Aorta (tissue), 5 donors: ENCODE data around the gene DUOXA1. TPM values are rescaled to one million over a fixed set of nuclear protein-coding genes. Genes with fewer than 3 reads are reported as not detected.

Source experiments
- ATAC-seq: fragments of 200-7000 bp; cut with Tn5 transposase; one replicate; pipeline ENCODE4 v1.9.1; 2022; ENCODE audit warnings: moderate library complexity; ENCODE audit not compliant: low FRiP score
- DNase-seq, 2 donors: peaks; one replicate each; pipeline ENCODE4 v3.0.0-alpha.2; 2020
- H3K27ac ChIP-seq, 2 donors: one replicate each; pipeline ENCODE4 v1.5.1; 2013; ENCODE audit warnings: low read length in 2 of 2, mild to moderate bottlenecking in 2 of 2, moderate library complexity in 2 of 2, control low read depth in 1 of 2, inconsistent platforms in 1 of 2, low read depth in 1 of 2
- H3K27me3 ChIP-seq, 2 donors: one replicate each; pipeline ENCODE4 v1.6.1; 2013; ENCODE audit warnings: control low read depth in 1 of 2, low read length in 1 of 2, mild to moderate bottlenecking in 1 of 2, moderate library complexity in 1 of 2; ENCODE audit not compliant: insufficient read depth in 2 of 2, control insufficient read depth in 1 of 2
- H3K36me3 ChIP-seq, 2 donors: one replicate each; pipeline ENCODE4 v1.6.1; 2013; ENCODE audit warnings: control low read depth in 1 of 2, low read length in 1 of 2, mild to moderate bottlenecking in 1 of 2; ENCODE audit not compliant: insufficient read depth in 2 of 2, control insufficient read depth in 1 of 2
- H3K4me1 ChIP-seq, 2 donors: one replicate each; pipeline ENCODE4 v1.6.1; 2013; ENCODE audit warnings: low read length in 2 of 2, control low read depth in 1 of 2, mild to moderate bottlenecking in 1 of 2, moderate library complexity in 1 of 2; ENCODE audit not compliant: insufficient read depth in 2 of 2, control insufficient read depth in 1 of 2
- H3K4me3 ChIP-seq, 2 donors: one replicate each; pipeline ENCODE4 v1.5.1; 2013; ENCODE audit warnings: low read length in 2 of 2, control low read depth in 1 of 2, mild to moderate bottlenecking in 1 of 2
- H3K9me3 ChIP-seq: one replicate; pipeline ENCODE4 v1.6.1; 2013; ENCODE audit warnings: mild to moderate bottlenecking, low read length; ENCODE audit not compliant: control insufficient read depth
- WGBS, 2 donors: extraction: QIAGEN DNeasy Blood & Tissue Kit; methylation state at CpG; one replicate each; pipeline ENCODE4 v1.1.7; 2013; 5-methylcytosine and 5-hydroxymethylcytosine counted together
- intact Hi-C, 2 donors: fragments of 100-400 bp; cut with DNase I; formaldehyde crosslinking; loops; one replicate each; pipeline versions ENCODE4 v1.14.2 to v1.15.0; 2022
- polyA plus RNA-seq, 2 donors: library from polyadenylated mRNA; stranded (reverse); fragments of 200-250 nt; gene quantifications; one replicate each; pipeline ENCODE4 v1.2.3, GENCODE V29; 2013
- total RNA-seq, 2 donors: library from RNA; stranded (reverse); fragmentation: NEBNext Ultra II Directional; extraction: Animal tissue kit (Norgen Biotek cat#: 25700); gene quantifications; one replicate each; pipeline ENCODE4 v1.2.1, GENCODE V29; 2021
- donor health status: healthy with polysubstance abuse.
- donor health status: Bipolar disorder and iron deficiency.
- donor health status: DM: no; HTN: no; CAD: no.
- donor health status: DM: no; HTN: no; CAD: no.
- donor health status: DM: yes; HTN: yes; CAD: no.

The DUOXA1 gene
- total and polyA plus RNA-seq, 4 donors: 0.23 to 4.9 (median 0.41) TPM

- Histone ChIP-seq H3K36me3 (no peaks in the 10 kb centered on the region), H3K4me3 (no peak overlapping the region), H3K4me1 (no peaks in the 10 kb centered on the region), H3K9me3 (no peaks in the 10 kb centered on the region), H3K27me3 (no peaks in the 10 kb centered on the region), H3K27ac (no peak overlapping the region)
- intact Hi-C loops: no loop called here
- peak in 1 of 2 donors; percentile 56 for DNase-seq
- no peak for ATAC-seq
- WGBS, 2 donors: 88 to 91% methylated on average over 11 of the region's 11 CpGs
These were observed 35.9 kb downstream of the DUOXA1 start for GRCh38 chr15:45093622-45094357.

GRCh38 chr15:45093013-45093412, 36.7 kb downstream of the DUOXA1 start:
- H3K36me3 ChIP-seq: no peaks in the 10 kb centered on the region
- H3K4me3 ChIP-seq: no peak overlapping the region
- H3K27me3 ChIP-seq: no peaks in the 10 kb centered on the region
- 87 to 89% methylated on average over 4 of the region's 4 CpGs for WGBS, 2 donors
- no peak overlapping the region for H3K27ac ChIP-seq
- H3K4me1 ChIP-seq: no peaks in the 10 kb centered on the region
- no peaks in the 10 kb centered on the region for H3K9me3 ChIP-seq
- no peak for ATAC-seq
- peak in 1 of 2 donors; percentile 30 for DNase-seq
- intact Hi-C loops: no loop called here

GRCh38 chr15:45091576-45091975, 38.1 kb downstream of the DUOXA1 start:
- H3K27ac ChIP-seq: no peak overlapping the region
- WGBS, 2 donors: 69 to 78% methylated on average over 2 of the region's 2 CpGs
- no peak overlapping the region for H3K4me3 ChIP-seq
- ATAC-seq: no peak
- H3K36me3 ChIP-seq: no peaks in the 10 kb centered on the region
- intact Hi-C loops: no loop called here
- no peaks in the 10 kb centered on the region for H3K27me3 ChIP-seq
- H3K4me1 ChIP-seq: no peaks in the 10 kb centered on the region
- no peaks in the 10 kb centered on the region for H3K9me3 ChIP-seq
- no peak for DNase-seq

GRCh38 chr15:45091161-45091560, 38.5 kb downstream of the DUOXA1 start:
- Histone ChIP-seq H3K27me3 (no peaks in the 10 kb centered on the region), H3K9me3 (no peaks in the 10 kb centered on the region), H3K4me1 (no peaks in the 10 kb centered on the region), H3K27ac (no peak overlapping the region), H3K4me3 (no peak overlapping the region), H3K36me3 (no peaks in the 10 kb centered on the region)
- ATAC-seq (no peak), DNase-seq (no peak)
- intact Hi-C loops: no loop called here
- WGBS, 2 donors: 51 to 66% methylated on average over 7 of the region's 7 CpGs

GRCh38 chr15:45089712-45090373, 39.8 kb downstream of the DUOXA1 start:
- no peak for DNase-seq
- Histone ChIP-seq H3K4me1 (no peaks in the 10 kb centered on the region), H3K36me3 (no peaks in the 10 kb centered on the region), H3K27me3 (no peaks in the 10 kb centered on the region), H3K4me3 (no peak overlapping the region), H3K9me3 (no peaks in the 10 kb centered on the region), H3K27ac (no peak overlapping the region)
- 69 to 79% methylated on average over 3 of the region's 3 CpGs for WGBS, 2 donors
- intact Hi-C loops: no loop called here
- no peak for ATAC-seq

- no peaks in the 10 kb centered on the region for H3K4me1 ChIP-seq
- no peak overlapping the region for H3K27ac ChIP-seq
- ATAC-seq (no peak), DNase-seq (no peak)
- intact Hi-C loops: no loop called here
- no peak overlapping the region for H3K4me3 ChIP-seq
- WGBS, 2 donors: 86 to 87% methylated on average over 10 of the region's 10 CpGs
- H3K27me3 ChIP-seq: no peaks in the 10 kb centered on the region
- H3K36me3 ChIP-seq: no peaks in the 10 kb centered on the region
- no peaks in the 10 kb centered on the region for H3K9me3 ChIP-seq
These were observed 40.6 kb downstream of the DUOXA1 start for GRCh38 chr15:45088801-45089711.

GRCh38 chr15:45087513-45087912, 42.2 kb downstream of the DUOXA1 start:
- no peaks in the 10 kb centered on the region for H3K27me3 ChIP-seq
- ATAC-seq (no peak), DNase-seq (no peak)
- no peak overlapping the region for H3K4me3 ChIP-seq
- intact Hi-C loops: no loop called here
- WGBS, 2 donors: 61 to 73% methylated on average over 1 of the region's 1 CpG
- no peaks in the 10 kb centered on the region for H3K4me1 ChIP-seq
- H3K36me3 ChIP-seq: no peaks in the 10 kb centered on the region
- no peaks in the 10 kb centered on the region for H3K9me3 ChIP-seq
- no peak overlapping the region for H3K27ac ChIP-seq

GRCh38 chr15:45084163-45084562, 45.5 kb downstream of the DUOXA1 start:
- ATAC-seq (no peak), DNase-seq (no peak)
- Histone ChIP-seq H3K9me3 (no peaks in the 10 kb centered on the region), H3K27me3 (no peaks in the 10 kb centered on the region), H3K4me1 (no peaks in the 10 kb centered on the region), H3K4me3 (no peak overlapping the region), H3K27ac (no peak overlapping the region), H3K36me3 (no peaks in the 10 kb centered on the region)
- WGBS, 2 donors: 63 to 64% methylated on average over 3 of the region's 3 CpGs
- intact Hi-C loops: no loop called here
